Activated naive CD4-positive, alpha-beta T cell treated with anti-CD3 and anti-CD28 coated beads, Interleukin-2, amount 50 U/mL, for 72 hours (primary cell): Measurements from ENCODE around the gene CELF5. TPM values are rescaled to one million over a fixed set of nuclear protein-coding genes. Genes with fewer than 3 reads are reported as not detected.
A peak's percentile ranks its signal among the peaks of the same experiment; 100 is the strongest.
"Not testable (repeated sequence)": the region's sequence is repeated elsewhere in the genome, so short reads cannot be mapped to it uniquely, and the experiment has no call there.

ENCODE experiments used
- ATAC-seq, 2 donors: fragments of 150-1000 bp; cut with Tn5 transposase; 2 replicates each; pipeline ENCODE4 v1.10.0; 2021; ENCODE audit warnings: mild to moderate bottlenecking in 2 of 2, moderate library complexity in 2 of 2
- DNase-seq, 2 donors: peaks; one replicate each; pipeline ENCODE4 v3.0.0; 2021 to 2022; ENCODE audit warnings: low spot score in 2 of 2
- H3K27ac Mint-ChIP-seq, 2 donors: one replicate each; pipeline ENCODE4 v1.8.0; 2022; ENCODE audit warnings: mild to moderate bottlenecking in 2 of 2, mixed read lengths in 2 of 2
- H3K36me3 Mint-ChIP-seq, 2 donors: one replicate each; pipeline ENCODE4 v1.8.0; 2022; ENCODE audit warnings: mixed read lengths in 2 of 2
- H3K9me3 Mint-ChIP-seq, 2 donors: one replicate each; pipeline ENCODE4 v1.8.0; 2022; ENCODE audit warnings: mixed read lengths in 2 of 2
- total RNA-seq, 2 donors: library from RNA; stranded (reverse); gene quantifications; one replicate each; pipeline ENCODE4 v1.2.3, GENCODE V29; 2022

Gene CELF5
- total RNA-seq, 2 donors from 2014 or later = 0.66 TPM; not detected in 1

DNA sequence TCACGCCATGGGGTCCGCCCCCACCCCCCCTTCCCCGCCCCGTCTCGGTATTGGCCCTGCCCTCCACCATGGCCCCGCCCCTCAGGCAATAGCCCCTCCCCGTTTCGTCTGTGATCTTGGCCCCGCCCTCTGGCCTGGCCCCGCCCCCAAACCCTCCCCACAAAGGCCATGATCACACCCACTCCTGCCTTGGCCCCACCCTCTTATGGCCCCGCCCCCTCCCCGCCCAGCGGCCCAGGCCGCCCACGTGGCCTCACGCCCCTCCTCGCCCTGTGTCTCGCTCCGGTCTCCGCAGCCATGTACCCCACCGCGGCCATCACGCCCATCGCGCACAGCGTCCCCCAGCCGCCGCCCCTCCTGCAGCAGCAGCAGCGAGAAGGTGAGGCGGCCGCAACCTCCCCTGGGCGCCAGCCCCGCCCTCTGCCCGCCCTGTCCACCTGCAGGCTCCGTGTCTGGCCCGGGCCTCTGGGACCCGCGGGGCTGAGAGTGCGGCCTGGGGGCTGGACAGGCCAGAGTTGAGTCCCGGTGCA, 61.3 kb downstream of the CELF5 start:
- H3K36me3 Mint-ChIP-seq = no peaks in the 10 kb centered on the region
- DNase-seq (peak in 1 of 2 donors; percentile 63), ATAC-seq (peak in 1 of 2 donors; percentile 11)
- H3K27ac Mint-ChIP-seq = no peak overlapping the region
- no peaks in the 10 kb centered on the region for H3K9me3 Mint-ChIP-seq

DNA sequence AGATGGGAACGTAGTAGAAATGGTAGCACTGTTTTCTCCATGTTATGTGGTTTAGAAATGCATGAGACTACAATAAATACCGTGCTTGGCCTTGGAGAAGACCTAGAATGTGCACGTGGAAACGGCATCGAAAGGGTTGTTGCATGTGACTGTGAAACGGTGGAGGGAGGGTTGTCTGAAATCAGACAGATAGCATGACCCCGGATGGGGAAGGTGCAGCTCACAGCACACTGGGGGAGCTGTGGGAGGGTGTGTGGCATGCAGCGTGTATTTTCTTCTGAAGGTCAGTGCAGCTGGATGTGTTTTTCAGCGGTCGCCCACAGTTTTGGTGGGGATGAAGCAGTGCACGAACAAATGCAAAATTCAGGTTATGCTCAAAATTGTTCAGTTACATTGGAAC, 63.4 kb downstream of the CELF5 start:
- Mint-ChIP-seq H3K9me3 (no peaks in the 10 kb centered on the region), H3K36me3 (no peaks in the 10 kb centered on the region), H3K27ac (no peak overlapping the region)
- DNase-seq (no peak), ATAC-seq (no peak)

- not testable (repeated sequence) for H3K9me3 Mint-ChIP-seq, H3K36me3 Mint-ChIP-seq, DNase-seq, ATAC-seq, H3K27ac Mint-ChIP-seq
Measured at GRCh38 chr19:3288437-3288836, 64.0 kb downstream of the CELF5 start.

DNA sequence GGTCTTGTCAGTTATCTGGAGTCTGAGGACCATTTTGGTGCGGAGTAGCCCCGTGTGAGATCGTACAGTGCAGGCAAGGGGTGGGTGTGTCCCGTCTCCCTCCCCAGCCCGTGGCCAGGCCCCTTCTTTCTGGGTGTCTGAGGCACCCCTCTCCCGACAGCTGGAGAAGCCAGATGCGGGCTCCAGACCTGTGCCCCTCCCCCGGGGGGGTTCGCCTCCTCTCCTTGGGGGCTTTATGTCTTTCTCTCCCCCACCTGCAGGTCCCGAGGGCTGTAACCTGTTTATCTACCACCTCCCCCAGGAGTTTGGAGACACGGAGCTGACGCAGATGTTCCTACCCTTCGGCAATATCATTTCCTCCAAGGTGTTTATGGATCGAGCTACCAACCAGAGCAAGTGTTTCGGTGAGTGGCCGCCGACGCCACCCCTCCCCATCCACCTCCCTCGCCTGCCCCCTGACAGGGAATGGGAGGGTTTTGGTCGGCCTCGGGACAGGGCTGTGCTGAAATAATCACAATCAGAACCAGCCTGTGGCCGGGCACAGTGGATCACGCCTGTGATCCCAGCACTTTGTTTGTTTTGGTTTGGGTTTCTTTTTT, 65.6 kb downstream of the CELF5 start:
- DNase-seq = no peak

DNA sequence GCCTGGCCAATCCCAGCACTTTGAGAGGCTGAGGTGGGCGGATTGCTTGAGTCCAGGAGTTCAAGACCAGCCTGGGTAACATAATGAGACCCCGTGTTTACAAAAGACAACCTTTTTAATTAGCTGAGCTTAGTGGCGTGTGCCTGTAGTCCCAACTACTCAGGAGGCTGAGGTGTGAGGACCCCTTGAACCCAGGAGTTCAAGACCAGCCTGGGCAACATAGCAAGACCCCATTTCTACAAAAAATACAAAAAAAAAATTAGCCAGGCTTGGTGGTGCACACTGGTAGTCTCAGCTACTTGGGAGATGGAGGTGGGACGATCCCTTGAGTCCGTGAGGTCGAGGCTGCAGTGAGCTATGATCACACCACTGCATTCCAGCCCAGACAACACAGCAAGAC, 66.4 kb downstream of the CELF5 start:
- not testable (repeated sequence) for DNase-seq, H3K27ac Mint-ChIP-seq, H3K36me3 Mint-ChIP-seq, ATAC-seq, H3K9me3 Mint-ChIP-seq

More for the DNA sequence above, 65.6 kb downstream of the CELF5 start:
- Mint-ChIP-seq H3K36me3 (no peaks in the 10 kb centered on the region), H3K27ac (no peak overlapping the region), H3K9me3 (no peaks in the 10 kb centered on the region)
- ATAC-seq = no peak

DNA sequence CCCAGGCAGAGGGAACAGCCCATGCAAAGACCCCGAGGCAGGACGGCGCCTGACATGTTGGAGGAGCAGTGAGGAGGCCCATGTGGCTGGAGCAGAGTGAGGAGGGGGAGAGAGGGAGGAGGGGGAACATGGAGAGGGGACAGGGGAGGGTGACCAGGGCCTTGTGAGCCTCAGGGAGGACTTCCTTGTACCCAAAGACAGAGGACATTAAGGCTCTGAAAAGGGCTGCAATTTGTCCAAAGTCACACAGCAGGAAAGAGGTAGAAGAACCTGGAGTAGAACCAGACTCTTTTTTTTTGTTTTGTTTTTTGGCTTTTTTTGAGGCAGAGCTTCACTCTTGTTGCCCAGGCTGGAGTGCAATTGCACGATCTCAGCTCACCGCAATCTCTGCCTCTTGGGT, 67.2 kb downstream of the CELF5 start:
- ATAC-seq (no peak), DNase-seq (no peak)
- Mint-ChIP-seq H3K9me3 (no peaks in the 10 kb centered on the region), H3K36me3 (no peaks in the 10 kb centered on the region), H3K27ac (no peak overlapping the region)

GRCh38 chr19:3292958-3293529, 68.6 kb downstream of the CELF5 start:
- no peaks in the 10 kb centered on the region for H3K36me3 Mint-ChIP-seq
- H3K27ac Mint-ChIP-seq = no peak overlapping the region
- no peak for DNase-seq
- no peaks in the 10 kb centered on the region for H3K9me3 Mint-ChIP-seq
- no peak for ATAC-seq

DNA sequence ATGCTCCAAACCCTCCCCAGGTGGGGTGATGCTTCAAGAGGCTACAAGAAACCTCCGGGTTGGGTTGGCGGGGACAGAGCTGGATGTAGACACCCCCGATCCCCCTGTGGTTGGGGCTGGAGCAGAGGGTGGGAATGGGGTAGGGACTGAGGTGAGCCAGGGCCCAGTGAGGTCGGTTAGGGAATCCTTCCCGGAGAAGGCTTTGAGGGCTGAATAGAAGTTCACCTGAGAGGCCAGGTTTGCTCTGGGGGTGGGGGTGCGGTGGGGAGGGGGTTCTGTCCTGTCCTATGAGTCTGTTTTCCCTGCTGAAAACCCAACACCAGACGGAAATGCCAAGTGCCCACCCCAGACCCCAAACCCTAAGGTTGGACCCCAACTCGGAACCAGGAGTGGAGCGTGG, 69.1 kb downstream of the CELF5 start:
- no peak for ATAC-seq
- DNase-seq = no peak
- Mint-ChIP-seq H3K9me3 (no peaks in the 10 kb centered on the region), H3K36me3 (no peaks in the 10 kb centered on the region), H3K27ac (no peak overlapping the region)

GRCh38 chr19:3294080-3294850, 69.8 kb downstream of the CELF5 start:
- DNase-seq (no peak), ATAC-seq (no peak)
- no peak overlapping the region for H3K27ac Mint-ChIP-seq
- H3K36me3 Mint-ChIP-seq = no peaks in the 10 kb centered on the region
- H3K9me3 Mint-ChIP-seq = peaks cover 0 to 5% of the 10 kb centered on the region in 2 donors

DNA sequence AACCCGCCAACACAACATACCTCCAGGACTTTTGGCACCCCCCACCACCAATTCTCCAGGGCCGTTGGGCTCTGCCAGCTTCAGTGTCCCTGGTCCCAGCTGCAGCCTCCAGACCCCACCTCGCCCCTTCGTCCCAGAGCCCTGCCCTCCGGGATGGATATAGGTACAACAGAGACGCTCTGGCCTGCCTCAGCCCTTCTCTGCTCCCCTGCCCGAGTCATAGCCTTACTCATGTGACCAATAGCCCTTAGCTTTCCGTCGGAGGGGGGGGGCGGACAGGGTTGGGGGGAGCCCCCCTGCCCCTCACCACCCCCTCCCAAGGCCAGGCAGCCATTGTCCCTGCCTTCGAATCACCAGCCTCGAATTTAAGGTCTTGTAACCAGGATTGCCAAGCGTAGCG, 71.1 kb downstream of the CELF5 start:
- Mint-ChIP-seq H3K36me3 (no peaks in the 10 kb centered on the region), H3K9me3 (peaks cover 0 to 5% of the 10 kb centered on the region in 2 donors), H3K27ac (no peak overlapping the region)
- DNase-seq = no peak
- ATAC-seq = no peak

GRCh38 chr19:3296034-3296433, 71.6 kb downstream of the CELF5 start:
- no peaks in the 10 kb centered on the region for H3K36me3 Mint-ChIP-seq
- no peak overlapping the region for H3K27ac Mint-ChIP-seq
- peaks cover 0 to 5% of the 10 kb centered on the region in 2 donors for H3K9me3 Mint-ChIP-seq
- ATAC-seq = no peak
- DNase-seq = no peak

DNA sequence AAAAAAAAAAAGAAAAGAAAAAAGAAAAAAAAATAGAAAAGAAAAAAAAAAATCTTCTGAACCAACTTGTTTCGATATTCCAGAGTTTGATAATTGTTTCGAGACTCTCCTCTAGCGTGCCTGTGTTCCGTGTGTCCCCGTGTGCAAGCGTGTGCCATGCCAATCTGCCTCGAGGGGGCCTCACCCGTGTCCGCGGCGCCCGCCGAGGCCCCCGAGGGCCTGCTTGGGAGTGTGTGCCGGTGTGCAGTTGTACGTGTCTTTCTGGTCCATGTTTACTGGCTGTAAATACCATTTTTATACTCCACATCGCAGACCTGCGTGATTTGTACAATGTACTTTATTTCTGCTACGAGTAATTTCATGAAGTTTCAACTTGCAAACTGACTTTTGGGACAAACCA, 72.0 kb downstream of the CELF5 start:
- Mint-ChIP-seq H3K9me3 (peaks cover 0 to 5% of the 10 kb centered on the region in 2 donors), H3K27ac (no peak overlapping the region), H3K36me3 (no peaks in the 10 kb centered on the region)
- DNase-seq (no peak), ATAC-seq (no peak)

GRCh38 chr19:3298853-3299449, 74.5 kb downstream of the CELF5 start:
- no peak for ATAC-seq
- no peak for DNase-seq
- no peaks in the 10 kb centered on the region for H3K36me3 Mint-ChIP-seq
- H3K27ac Mint-ChIP-seq = no peak overlapping the region
- H3K9me3 Mint-ChIP-seq = peaks cover 0 to 5% of the 10 kb centered on the region in 2 donors

- not testable (repeated sequence) for DNase-seq, ATAC-seq, H3K9me3 Mint-ChIP-seq, H3K27ac Mint-ChIP-seq, H3K36me3 Mint-ChIP-seq
Measured at GRCh38 chr19:3300566-3300965, 76.1 kb downstream of the CELF5 start.

- H3K9me3 Mint-ChIP-seq = peaks cover 0 to 5% of the 10 kb centered on the region in 2 donors
- ATAC-seq (no peak), DNase-seq (no peak)
- no peak overlapping the region for H3K27ac Mint-ChIP-seq
- no peaks in the 10 kb centered on the region for H3K36me3 Mint-ChIP-seq
Measured at GRCh38 chr19:3302755-3303154, 78.3 kb downstream of the CELF5 start.

DNA sequence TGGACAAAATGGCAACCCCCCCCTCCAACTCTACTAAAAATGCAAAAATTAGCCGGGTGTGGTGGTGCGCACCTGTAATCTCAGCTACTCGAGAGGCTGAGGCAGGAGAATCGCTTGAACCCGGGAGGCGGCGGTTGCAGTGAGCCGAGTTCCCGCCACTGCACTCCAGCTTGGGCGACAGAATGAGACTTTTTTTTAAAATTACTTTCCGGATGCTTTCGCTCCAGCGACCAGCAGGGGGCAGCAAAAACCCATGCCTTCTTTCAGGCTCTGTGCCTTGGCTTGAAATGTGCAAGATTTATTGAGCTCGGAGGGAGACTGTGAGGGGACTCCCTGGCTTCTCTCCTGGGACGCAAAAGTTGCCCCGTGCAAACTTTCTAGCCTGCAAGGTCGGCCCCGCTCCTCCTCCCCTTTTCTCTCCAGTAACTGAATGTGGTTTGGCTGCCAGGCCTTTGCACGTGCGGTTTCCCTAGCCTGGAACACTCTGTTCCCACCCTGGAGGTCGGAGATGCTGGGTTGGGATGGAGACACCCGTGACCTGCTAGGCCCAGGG, 80.5 kb downstream of the CELF5 start:
- DNase-seq = peak; percentile 70 to 79
- H3K27ac Mint-ChIP-seq = no peak overlapping the region
- peak; percentile 57 to 66 for ATAC-seq
- peaks cover 0 to 3% of the 10 kb centered on the region in 2 donors for H3K9me3 Mint-ChIP-seq
- no peaks in the 10 kb centered on the region for H3K36me3 Mint-ChIP-seq

- no peak for DNase-seq
Measured at GRCh38 chr19:3309724-3310123, 85.3 kb downstream of the CELF5 start.

More at GRCh38 chr19:3309724-3310123, 85.3 kb downstream of the CELF5 start:
- ATAC-seq = no peak
- Mint-ChIP-seq H3K9me3 (peaks cover 0 to 3% of the 10 kb centered on the region in 2 donors), H3K36me3 (no peaks in the 10 kb centered on the region), H3K27ac (no peak overlapping the region)
